H9 (cell line): ENCODE results near the gene RBMS3. TPM values are rescaled to one million over a fixed set of nuclear protein-coding genes. Genes with fewer than 3 reads are reported as not detected.

Experiments used
- DNase-seq: peaks from one replicate; pipeline ENCODE4 v3.0.0-alpha.2; 2017
- H2AFZ ChIP-seq: one replicate; pipeline ENCODE4 v1.6.1; 2013; ENCODE audit warnings: mild to moderate bottlenecking, low read length, control low read depth, moderate library complexity
- H2AK5ac ChIP-seq: 2 replicates; pipeline ENCODE4 v1.6.1; 2013; ENCODE audit warnings: low read length, control low read depth, mixed read lengths; ENCODE audit not compliant: insufficient read length
- H2BK120ac ChIP-seq: one replicate; pipeline ENCODE4 v1.6.1; 2013; ENCODE audit warnings: low read depth, mild to moderate bottlenecking, low read length, control low read depth, inconsistent platforms; ENCODE audit not compliant: poor library complexity, severe bottlenecking
- H2BK12ac ChIP-seq: 2 replicates; pipeline ENCODE4 v1.6.1; 2013; ENCODE audit warnings: low read length, control low read depth, mixed read lengths, low read depth; ENCODE audit not compliant: insufficient read length
- H2BK15ac ChIP-seq: 2 replicates; pipeline ENCODE4 v1.6.1; 2013; ENCODE audit warnings: low read depth, low read length, control low read depth
- H2BK20ac ChIP-seq: one replicate; pipeline ENCODE4 v1.6.1; 2013; ENCODE audit warnings: low read depth, mild to moderate bottlenecking, low read length, control low read depth, inconsistent platforms; ENCODE audit not compliant: poor library complexity, severe bottlenecking
- H2BK5ac ChIP-seq: 2 replicates; pipeline ENCODE4 v1.6.1; 2013; ENCODE audit warnings: low read length, control low read depth, mixed read lengths; ENCODE audit not compliant: insufficient read length
- H3K14ac ChIP-seq: 2 replicates; pipeline ENCODE4 v1.6.1; 2013; ENCODE audit warnings: low read length, control low read depth; ENCODE audit not compliant: insufficient read depth
- H3K18ac ChIP-seq: 2 replicates; pipeline ENCODE4 v1.6.1; 2013; ENCODE audit warnings: low read depth, mild to moderate bottlenecking, mixed read lengths, low read length, control low read depth; ENCODE audit not compliant: insufficient read length
- H3K23ac ChIP-seq: 2 replicates; pipeline ENCODE4 v1.6.1; 2013; ENCODE audit warnings: low read length, control low read depth, mixed read lengths, low read depth; ENCODE audit not compliant: insufficient read length
- H3K23me2 ChIP-seq: 2 replicates; pipeline ENCODE4 v1.6.1; 2013; ENCODE audit warnings: low read depth, mild to moderate bottlenecking, mixed read lengths, low read length, control low read depth; ENCODE audit not compliant: insufficient read length, poor library complexity, severe bottlenecking
- H3K27ac ChIP-seq: 2 replicates; pipeline ENCODE4 v1.5.1; 2013; ENCODE audit warnings: low read length, control low read depth, mixed read lengths, low read depth; ENCODE audit not compliant: insufficient read length
- H3K27me3 ChIP-seq: 2 replicates; pipeline ENCODE4 v1.6.1; 2013; ENCODE audit warnings: low read length, control low read depth, inconsistent platforms; ENCODE audit not compliant: insufficient read depth
- H3K4ac ChIP-seq: 2 replicates; pipeline ENCODE4 v1.6.1; 2013; ENCODE audit warnings: low read depth, mild to moderate bottlenecking, control low read depth, inconsistent platforms, low read length, moderate library complexity
- H3K4me1 ChIP-seq: 2 replicates; pipeline ENCODE4 v1.6.1; 2013; ENCODE audit warnings: low read length, control low read depth, inconsistent platforms; ENCODE audit not compliant: insufficient read depth
- H3K4me2 ChIP-seq: 2 replicates; pipeline ENCODE4 v1.6.1; 2013; ENCODE audit warnings: low read length, control low read depth, mixed read lengths; ENCODE audit not compliant: insufficient read length, insufficient read depth
- H3K56ac ChIP-seq: 2 replicates; pipeline ENCODE4 v1.6.1; 2013; ENCODE audit warnings: low read depth, mild to moderate bottlenecking, mixed read lengths, low read length, control low read depth; ENCODE audit not compliant: insufficient read length
- H3K79me1 ChIP-seq: 2 replicates; pipeline ENCODE4 v1.6.1; 2013; ENCODE audit warnings: low read depth, mild to moderate bottlenecking, moderate library complexity, low read length, control low read depth, inconsistent platforms; ENCODE audit not compliant: insufficient read depth, poor library complexity, severe bottlenecking
- H3K79me2 ChIP-seq: 2 replicates; pipeline ENCODE4 v1.6.1; 2013; ENCODE audit warnings: low read length, control low read depth, inconsistent platforms; ENCODE audit not compliant: insufficient read depth
- H3K9ac ChIP-seq: 2 replicates; pipeline ENCODE4 v1.6.1; 2013; ENCODE audit warnings: low read length, control low read depth, mixed read lengths; ENCODE audit not compliant: insufficient read length; ENCODE audit errors: extremely low read depth
- H3K9me3 ChIP-seq: one replicate; pipeline ENCODE4 v1.6.1; 2013; ENCODE audit warnings: low read depth, low read length, inconsistent platforms; ENCODE audit not compliant: control insufficient read depth
- H3T11ph ChIP-seq: one replicate; pipeline ENCODE4 v1.6.1; 2013; ENCODE audit warnings: mild to moderate bottlenecking, low read length, control low read depth, inconsistent platforms
- H4K20me1 ChIP-seq: one replicate; pipeline ENCODE4 v1.6.1; 2013; ENCODE audit not compliant: control insufficient read depth, insufficient read length, insufficient read depth
- H4K5ac ChIP-seq: 2 replicates; pipeline ENCODE4 v1.6.1; 2013; ENCODE audit warnings: low read depth, mild to moderate bottlenecking, mixed read lengths, low read length, control low read depth; ENCODE audit not compliant: insufficient read length
- H4K8ac ChIP-seq: replicated peaks from 2 replicates; pipeline ENCODE4 v1.6.1; 2013; ENCODE audit warnings: low read length, control low read depth, mixed read lengths, low read depth; ENCODE audit not compliant: insufficient read length
- H4K91ac ChIP-seq: 2 replicates; pipeline ENCODE4 v1.6.1; 2013; ENCODE audit warnings: low read depth, mild to moderate bottlenecking, moderate library complexity, mixed read lengths, low read length, control low read depth; ENCODE audit not compliant: insufficient read length
- H3K27ac Mint-ChIP-seq, 3 experiments: 2 replicates in 2 of 3; 3 replicates in 1 of 3; pipeline ENCODE4 v1.8.0; 2020 to 2021; ENCODE audit warnings: mixed read lengths in 3 of 3, mild to moderate bottlenecking in 1 of 3, moderate library complexity in 1 of 3
- H3K27me3 Mint-ChIP-seq: 2 replicates; pipeline ENCODE4 v1.8.0; 2021; ENCODE audit warnings: low read depth, mild to moderate bottlenecking, moderate library complexity, mixed read lengths
- H3K36me3 Mint-ChIP-seq, 3 experiments: 2 replicates in 2 of 3; 3 replicates in 1 of 3; pipeline ENCODE4 v1.8.0; 2020 to 2021; ENCODE audit warnings: low read depth in 3 of 3, mixed read lengths in 3 of 3; ENCODE audit not compliant: insufficient read depth in 1 of 3
- H3K4me1 Mint-ChIP-seq, 2 experiments: 2 replicates each; pipeline ENCODE4 v1.8.0; 2020; ENCODE audit warnings: mixed read lengths in 2 of 2
- H3K4me3 Mint-ChIP-seq, 2 experiments: 2 replicates in 1 of 2; 3 replicates in 1 of 2; pipeline ENCODE4 v1.8.0; 2020 to 2021; ENCODE audit warnings: mild to moderate bottlenecking in 2 of 2, mixed read lengths in 2 of 2, moderate library complexity in 1 of 2
- H3K9me3 Mint-ChIP-seq, 2 experiments: 2 replicates in 1 of 2; 3 replicates in 1 of 2; pipeline ENCODE4 v1.8.0; 2020; ENCODE audit warnings: mild to moderate bottlenecking in 2 of 2, mixed read lengths in 2 of 2, moderate library complexity in 1 of 2
- WGBS: extraction: QIAGEN DNeasy Blood & Tissue Kit; methylation state at CpG from one replicate; pipeline ENCODE4 v1.1.7; 2013; ENCODE audit warnings: missing lambda C conversion rate, low lambda C conversion rate, mixed read lengths; ENCODE audit not compliant: insufficient read length; ENCODE audit errors: extremely low coverage; 5-methylcytosine and 5-hydroxymethylcytosine counted together
- total RNA-seq: library from RNA; stranded (reverse); gene quantifications from 2 replicates; pipeline ENCODE4 v1.2.1, GENCODE V29; 2021
- TF ChIP-seq, protein P1 (sequence below): fragments of 200-600 bp; sonication (generic); conservative IDR thresholded peaks from 3 replicates; pipeline ENCODE4 v1.8.0; 2021; ENCODE audit warnings: antibody characterized with exemption, mild to moderate bottlenecking

Gene RBMS3
- total RNA-seq, 1 experiment from 2014 or later = 8.1 TPM

DNA sequence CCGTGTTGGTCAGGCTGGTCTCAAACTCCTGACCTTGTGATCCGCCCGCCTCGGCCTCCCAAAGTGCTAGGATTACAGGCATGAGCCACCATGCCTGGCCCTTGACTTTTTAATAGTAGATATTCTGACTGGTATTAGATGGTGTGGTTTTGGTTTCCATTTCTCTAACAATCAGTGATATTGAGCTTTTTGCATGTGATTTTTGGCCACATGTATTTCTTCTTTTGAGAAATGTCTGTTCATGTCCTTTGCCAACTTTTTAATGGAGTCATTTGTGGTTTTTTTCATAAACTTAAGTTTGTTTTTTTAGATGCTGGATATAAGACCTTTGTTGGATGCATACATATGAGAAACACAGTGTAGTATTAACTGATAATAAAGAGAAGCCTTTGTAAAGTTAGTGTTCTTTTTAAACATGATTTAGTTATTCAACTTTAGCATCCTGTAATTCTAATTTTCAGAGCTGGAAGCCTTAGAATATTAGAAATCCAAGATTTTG lies 280.8 kb downstream of the RBMS3 start:
- TF ChIP-seq, protein P1, sequence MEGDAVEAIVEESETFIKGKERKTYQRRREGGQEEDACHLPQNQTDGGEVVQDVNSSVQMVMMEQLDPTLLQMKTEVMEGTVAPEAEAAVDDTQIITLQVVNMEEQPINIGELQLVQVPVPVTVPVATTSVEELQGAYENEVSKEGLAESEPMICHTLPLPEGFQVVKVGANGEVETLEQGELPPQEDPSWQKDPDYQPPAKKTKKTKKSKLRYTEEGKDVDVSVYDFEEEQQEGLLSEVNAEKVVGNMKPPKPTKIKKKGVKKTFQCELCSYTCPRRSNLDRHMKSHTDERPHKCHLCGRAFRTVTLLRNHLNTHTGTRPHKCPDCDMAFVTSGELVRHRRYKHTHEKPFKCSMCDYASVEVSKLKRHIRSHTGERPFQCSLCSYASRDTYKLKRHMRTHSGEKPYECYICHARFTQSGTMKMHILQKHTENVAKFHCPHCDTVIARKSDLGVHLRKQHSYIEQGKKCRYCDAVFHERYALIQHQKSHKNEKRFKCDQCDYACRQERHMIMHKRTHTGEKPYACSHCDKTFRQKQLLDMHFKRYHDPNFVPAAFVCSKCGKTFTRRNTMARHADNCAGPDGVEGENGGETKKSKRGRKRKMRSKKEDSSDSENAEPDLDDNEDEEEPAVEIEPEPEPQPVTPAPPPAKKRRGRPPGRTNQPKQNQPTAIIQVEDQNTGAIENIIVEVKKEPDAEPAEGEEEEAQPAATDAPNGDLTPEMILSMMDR = no peak
- no CpG with 5 or more reads among the region's 4 CpGs for WGBS
- H4K91ac ChIP-seq = no peak overlapping the region
- H3K79me2 ChIP-seq = no peaks in the 10 kb centered on the region
- H3K23me2 ChIP-seq = no peaks in the 10 kb centered on the region
- no peak overlapping the region for H2BK120ac ChIP-seq
- no peaks in the 10 kb centered on the region for H3K36me3 Mint-ChIP-seq
- H3K27ac ChIP-seq = no peak overlapping the region
- no peaks in the 10 kb centered on the region for H3K27me3 Mint-ChIP-seq
- no peak overlapping the region for H2BK12ac ChIP-seq
- peaks cover 8 to 17% of the 10 kb centered on the region in 2 experiments for H3K4me1 Mint-ChIP-seq
- H2BK20ac ChIP-seq = no peak overlapping the region
- H3T11ph ChIP-seq = no peak overlapping the region
- no peak overlapping the region for H3K4me2 ChIP-seq
- H4K8ac ChIP-seq = no peak overlapping the region
- no peak overlapping the region for H4K5ac ChIP-seq
- no peak overlapping the region for H3K14ac ChIP-seq
- H3K4me1 ChIP-seq = peaks cover 4% of the 10 kb centered on the region; the same call in 1 of the 2 replicates
- H3K4me3 Mint-ChIP-seq = no peak overlapping the region
- peak overlapping the region in 1 of 3 experiments; percentile 45; a peak in 1 of 7 replicates for H3K27ac Mint-ChIP-seq
- H3K9ac ChIP-seq = no peak overlapping the region
- no peak overlapping the region for H2BK15ac ChIP-seq
- no peaks in the 10 kb centered on the region for H3K27me3 ChIP-seq
- H2BK5ac ChIP-seq = no peak overlapping the region
- peaks cover 0 to 2% of the 10 kb centered on the region in 2 experiments; a peak in 3 of 5 replicates for H3K9me3 Mint-ChIP-seq
- no peak overlapping the region for H2AFZ ChIP-seq
- DNase-seq = no peak
- H3K9me3 ChIP-seq = no peaks in the 10 kb centered on the region
- no peak overlapping the region for H3K18ac ChIP-seq
- H4K20me1 ChIP-seq = no peaks in the 10 kb centered on the region
- H3K79me1 ChIP-seq = no peaks in the 10 kb centered on the region
- no peak overlapping the region for H2AK5ac ChIP-seq
- H3K23ac ChIP-seq = no peak overlapping the region
- H3K56ac ChIP-seq = no peak overlapping the region
- no peak overlapping the region for H3K4ac ChIP-seq
